Measurements from ENCODE around the gene PRR16. TPM values are rescaled to one million over a fixed set of nuclear protein-coding genes. Genes with fewer than 3 reads are reported as not detected.

The PRR16 gene
- total and polyA plus RNA-seq, 8 donors: 4.9 to 13.4 (median 11.4) TPM

DNA sequence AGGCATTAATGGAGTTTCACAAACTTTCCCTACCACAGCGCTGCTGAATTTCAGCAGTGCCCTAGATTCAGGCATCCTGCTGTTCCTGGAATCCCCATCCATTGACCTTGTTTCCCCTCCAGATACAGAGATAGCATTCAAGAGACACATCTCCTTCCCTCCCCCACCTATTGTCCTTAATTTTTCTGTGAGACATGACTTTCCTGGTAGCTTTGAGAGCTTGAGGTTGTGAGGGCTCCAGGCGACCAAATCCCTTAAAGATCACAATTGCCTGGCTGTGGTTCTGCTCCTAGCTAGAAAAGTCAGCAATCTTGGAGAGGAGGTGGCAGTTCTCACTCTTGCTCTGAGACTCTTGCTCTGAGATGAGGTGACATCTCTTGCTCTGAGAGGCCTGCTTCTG is 48.0 kb downstream of the PRR16 start:
- intact Hi-C loops (cut with DNase I): no loop called here
- H3K9me3 ChIP-seq: no peaks in the 10 kb centered on the region
- H3K36me3 ChIP-seq: no peaks in the 10 kb centered on the region
- ATAC-seq (no peak), DNase-seq (no peak)
- H3K27me3 ChIP-seq: no peaks in the 10 kb centered on the region
- H3K4me1 ChIP-seq: no peaks in the 10 kb centered on the region
- no peak overlapping the region for H3K27ac ChIP-seq
- no peak overlapping the region for H3K4me3 ChIP-seq
- TF ChIP-seq, protein P1, sequence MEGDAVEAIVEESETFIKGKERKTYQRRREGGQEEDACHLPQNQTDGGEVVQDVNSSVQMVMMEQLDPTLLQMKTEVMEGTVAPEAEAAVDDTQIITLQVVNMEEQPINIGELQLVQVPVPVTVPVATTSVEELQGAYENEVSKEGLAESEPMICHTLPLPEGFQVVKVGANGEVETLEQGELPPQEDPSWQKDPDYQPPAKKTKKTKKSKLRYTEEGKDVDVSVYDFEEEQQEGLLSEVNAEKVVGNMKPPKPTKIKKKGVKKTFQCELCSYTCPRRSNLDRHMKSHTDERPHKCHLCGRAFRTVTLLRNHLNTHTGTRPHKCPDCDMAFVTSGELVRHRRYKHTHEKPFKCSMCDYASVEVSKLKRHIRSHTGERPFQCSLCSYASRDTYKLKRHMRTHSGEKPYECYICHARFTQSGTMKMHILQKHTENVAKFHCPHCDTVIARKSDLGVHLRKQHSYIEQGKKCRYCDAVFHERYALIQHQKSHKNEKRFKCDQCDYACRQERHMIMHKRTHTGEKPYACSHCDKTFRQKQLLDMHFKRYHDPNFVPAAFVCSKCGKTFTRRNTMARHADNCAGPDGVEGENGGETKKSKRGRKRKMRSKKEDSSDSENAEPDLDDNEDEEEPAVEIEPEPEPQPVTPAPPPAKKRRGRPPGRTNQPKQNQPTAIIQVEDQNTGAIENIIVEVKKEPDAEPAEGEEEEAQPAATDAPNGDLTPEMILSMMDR (IDR thresholded peaks at IDR 0.05): no peak

DNA sequence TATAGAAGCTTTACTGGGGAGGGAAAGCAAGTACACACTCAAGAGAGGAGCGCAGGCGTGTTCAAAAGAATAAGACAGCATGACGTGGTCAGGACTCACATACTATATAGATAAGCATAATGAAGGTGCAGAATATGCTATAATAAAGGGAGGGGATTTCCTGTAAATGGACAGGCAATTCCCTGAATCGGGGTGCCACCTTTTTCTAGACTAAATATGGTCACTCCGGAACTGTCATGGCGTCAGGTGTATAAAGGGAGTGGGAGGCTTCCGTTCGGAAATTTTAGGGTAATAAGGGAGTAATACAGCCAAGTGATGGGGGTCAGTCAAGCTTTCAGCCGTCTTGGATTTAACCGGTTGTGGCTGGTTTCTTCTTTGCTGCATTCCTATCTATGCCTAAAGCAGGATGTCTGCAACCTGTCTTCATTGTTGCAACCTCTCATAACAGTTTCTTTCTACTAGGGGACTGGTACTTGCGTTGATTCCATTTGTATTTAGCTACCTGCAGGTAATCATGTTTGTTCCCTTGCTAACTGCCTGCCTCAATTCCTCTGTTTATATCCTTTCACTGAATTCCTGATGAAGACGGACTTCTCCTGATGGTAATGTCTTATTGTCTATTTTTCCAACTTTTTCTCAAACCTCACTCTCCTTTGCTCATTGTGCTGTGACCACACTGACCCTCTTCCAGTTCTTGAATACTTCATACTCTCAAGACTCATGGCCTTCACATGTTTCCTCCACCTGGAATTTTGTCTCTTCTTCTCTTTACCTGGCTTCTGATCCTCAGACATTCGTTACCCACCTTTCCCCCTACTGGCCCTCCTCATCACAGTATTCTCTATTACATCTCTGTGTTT is 48.9 kb downstream of the PRR16 start:
- Histone ChIP-seq H3K9me3 (no peaks in the 10 kb centered on the region), H3K4me3 (no peak overlapping the region), H3K27me3 (no peaks in the 10 kb centered on the region), H3K36me3 (no peaks in the 10 kb centered on the region), H3K27ac (no peak overlapping the region), H3K4me1 (no peaks in the 10 kb centered on the region)
- DNase-seq (no peak), ATAC-seq (no peak)
- intact Hi-C loops (cut with DNase I): no loop called here
- TF ChIP-seq, protein P1 (IDR thresholded peaks at IDR 0.05): no peak

DNA sequence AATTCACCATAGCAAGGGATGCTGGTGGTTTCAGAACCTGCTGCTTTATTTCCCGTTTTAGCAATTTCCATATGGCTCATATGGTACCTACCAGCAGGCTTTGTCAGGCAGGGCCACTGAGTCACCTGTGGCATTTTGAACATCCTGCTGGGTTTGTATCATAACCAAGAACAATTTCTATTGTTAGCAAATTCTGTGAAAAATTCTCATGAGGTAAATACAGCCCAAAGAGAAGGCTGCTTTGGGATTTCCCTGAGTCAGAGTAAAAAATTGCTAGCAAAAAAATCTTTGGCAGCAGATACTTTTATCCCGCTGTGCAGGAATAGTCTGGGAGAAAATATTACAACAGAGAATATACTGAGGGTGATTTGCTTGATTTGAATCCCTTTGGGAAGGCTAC is 52.7 kb downstream of the PRR16 start:
- ATAC-seq: no peak
- DNase-seq: no peak
- Histone ChIP-seq H3K27ac (no peak overlapping the region), H3K27me3 (no peaks in the 10 kb centered on the region), H3K4me3 (no peak overlapping the region), H3K9me3 (no peaks in the 10 kb centered on the region), H3K36me3 (no peaks in the 10 kb centered on the region), H3K4me1 (no peaks in the 10 kb centered on the region)
- intact Hi-C loops (cut with DNase I): no loop called here
- TF ChIP-seq, protein P1 (IDR thresholded peaks at IDR 0.05): no peak

DNA sequence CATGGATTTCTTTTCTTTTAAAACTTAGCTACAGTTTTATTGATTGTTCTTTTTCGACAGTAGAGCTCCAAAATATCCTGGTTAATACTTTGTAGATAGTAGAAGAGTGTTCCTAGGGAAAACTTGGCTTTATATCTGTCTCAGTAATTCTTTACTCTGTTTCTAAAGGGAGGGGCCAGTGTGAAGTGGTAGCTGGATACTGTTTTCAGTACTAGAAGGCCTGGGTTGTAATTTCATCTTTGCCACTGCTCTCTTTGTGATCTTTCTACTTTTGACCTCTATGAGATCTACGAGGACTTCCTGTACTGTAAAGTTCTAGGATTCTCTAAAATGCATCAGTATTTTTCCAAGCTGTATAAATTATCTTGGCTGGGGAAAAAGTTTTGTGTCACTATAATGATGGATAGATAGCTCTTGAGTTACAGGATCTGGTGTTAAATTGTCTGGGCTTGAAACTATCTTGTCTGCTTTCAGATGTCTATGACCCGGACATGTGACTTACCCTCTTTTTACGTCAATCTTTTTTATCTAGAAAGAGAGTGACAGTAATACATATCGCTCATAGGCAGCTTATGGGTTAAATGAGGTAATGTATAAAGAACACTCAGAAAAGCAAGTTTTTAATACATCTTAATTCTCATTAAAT is 53.6 kb downstream of the PRR16 start:
- Histone ChIP-seq H3K27me3 (no peaks in the 10 kb centered on the region), H3K36me3 (no peaks in the 10 kb centered on the region), H3K9me3 (no peaks in the 10 kb centered on the region), H3K27ac (no peak overlapping the region), H3K4me1 (no peaks in the 10 kb centered on the region), H3K4me3 (no peak overlapping the region)
- no peak for DNase-seq
- TF ChIP-seq, protein P1 (IDR thresholded peaks at IDR 0.05): no peak
- intact Hi-C loops (cut with DNase I): no loop called here
- no peak for ATAC-seq

DNA sequence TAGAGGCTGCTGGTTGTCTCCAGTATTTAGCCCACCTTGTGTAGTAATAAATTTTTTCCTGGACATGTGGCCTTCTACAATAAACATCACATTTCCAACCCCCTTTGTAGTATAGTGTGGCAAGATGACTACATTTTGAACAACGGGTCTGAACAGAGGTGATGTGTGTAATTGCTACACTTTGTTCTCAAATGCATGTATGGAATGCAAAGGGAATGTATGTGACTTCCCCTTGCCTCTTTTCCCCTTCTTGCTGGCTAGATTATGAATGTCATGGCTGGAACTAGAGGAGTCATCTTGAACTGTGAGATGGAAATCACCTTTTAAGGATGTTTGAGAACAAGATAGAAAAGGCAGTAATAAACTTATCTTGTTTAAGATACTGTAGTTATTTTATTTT is 54.5 kb downstream of the PRR16 start:
- H3K4me3 ChIP-seq: no peak overlapping the region
- DNase-seq (no peak), ATAC-seq (no peak)
- H3K4me1 ChIP-seq: no peaks in the 10 kb centered on the region
- no peaks in the 10 kb centered on the region for H3K27me3 ChIP-seq
- H3K9me3 ChIP-seq: no peaks in the 10 kb centered on the region
- H3K27ac ChIP-seq: no peak overlapping the region
- intact Hi-C loops (cut with DNase I): no loop called here
- H3K36me3 ChIP-seq: no peaks in the 10 kb centered on the region
- TF ChIP-seq, protein P1 (IDR thresholded peaks at IDR 0.05): no peak

All from left lung (tissue), 10 donors.